Stomach (tissue), 9 donors: ENCODE results near the gene FAM83F. TPM values are rescaled to one million over a fixed set of nuclear protein-coding genes. Genes with fewer than 3 reads are reported as not detected.

Source experiments
- DNase-seq, 2 donors: peaks; one replicate each; pipeline versions ENCODE4 v3.0.0 to v3.0.0-alpha.2; 2013 to 2019
- H3K27ac ChIP-seq, 5 donors: fragments of 200-600 bp in 4 of 5; sonication (generic) in 4 of 5; one replicate each; pipeline ENCODE4 v1.5.1; 2013 to 2019; ENCODE audit warnings: mild to moderate bottlenecking in 1 of 5, moderate library complexity in 1 of 5
- H3K27me3 ChIP-seq, 3 donors: fragments of 200-600 bp; sonication (generic); one replicate each; pipeline ENCODE4 v1.5.1; 2017 to 2019; ENCODE audit warnings: mixed run types in 1 of 3
- H3K36me3 ChIP-seq, 4 donors: fragments of 200-600 bp; sonication (generic); 1 replicate in 3 of 4; 2 replicates in 1 of 4; pipeline ENCODE4 v1.5.1; 2016 to 2019
- H3K4me1 ChIP-seq, 4 donors: fragments of 200-600 bp; sonication (generic); one replicate each; pipeline ENCODE4 v1.5.1; 2016 to 2019
- H3K4me3 ChIP-seq, 4 donors: fragments of 200-600 bp; sonication (generic) in 3 of 4; one replicate each; pipeline ENCODE4 v1.5.1; 2016 to 2019; ENCODE audit warnings: mild to moderate bottlenecking in 1 of 4
- H3K9me3 ChIP-seq, 4 donors: fragments of 200-600 bp; sonication (generic); one replicate each; pipeline ENCODE4 v1.5.1; 2016 to 2019
- EP300 ChIP-seq: sonication (generic); formaldehyde crosslinking; IDR thresholded peaks from one replicate; pipeline ENCODE4 v1.6.1; 2017; ENCODE audit warnings: antibody characterized with exemption
- POLR2A ChIP-seq, 4 donors: fragments of 450-650 bp; IDR thresholded peaks; one replicate each; pipeline ENCODE4 v1.6.1; 2016; ENCODE audit warnings: antibody characterized with exemption in 4 of 4, control low read depth in 2 of 4, mild to moderate bottlenecking in 1 of 4, moderate library complexity in 1 of 4
- POLR2AphosphoS5 ChIP-seq, 3 donors: sonication (generic); formaldehyde crosslinking; IDR thresholded peaks; one replicate each; pipeline ENCODE4 v1.6.1; 2016; ENCODE audit warnings: antibody characterized with exemption in 3 of 3
- WGBS, 5 donors: extraction: QIAGEN DNeasy Blood & Tissue Kit in 3 of 5; methylation state at CpG; one replicate each; pipeline versions ENCODE4 v1.1.5 to v1.1.7; 2013 to 2018; 5-methylcytosine and 5-hydroxymethylcytosine counted together
- intact Hi-C: fragments of 100-400 bp; cut with DNase I; formaldehyde crosslinking; loops from one replicate; pipeline ENCODE4 v1.15.1; 2023; ENCODE audit warnings: low total_unique reads
- polyA plus RNA-seq, 3 donors: library from polyadenylated mRNA; stranded (reverse); fragments of 200-250 nt; gene quantifications; one replicate each; pipeline ENCODE4 v1.2.3, GENCODE V29; 2013
- total RNA-seq, 5 donors: library from RNA; depleted of rRNA; stranded (reverse); fragments of >200 nt; gene quantifications; one replicate each; pipeline versions ENCODE4 v1.1.0 to v1.2.3, GENCODE V29; 2014 to 2016
- TF ChIP-seq, protein P1 (sequence below), 7 experiments: fragments of 450-650 bp in 4 of 7; fragments of 200-600 bp in 3 of 7; sonication (generic) in 3 of 7; IDR thresholded peaks; one replicate each; pipeline ENCODE4 v1.5.1; 2016 to 2019; ENCODE audit warnings: antibody characterized with exemption in 7 of 7, control low read depth in 2 of 7, mild to moderate bottlenecking in 1 of 7
- donor health status: healthy with polysubstance abuse.
- donor health status: Bipolar disorder and iron deficiency.
- donor health status: healthy.

The FAM83F gene
- total and polyA plus RNA-seq, 8 donors, result under 0.01 to 17.4 (median 7.6) TPM

DNA sequence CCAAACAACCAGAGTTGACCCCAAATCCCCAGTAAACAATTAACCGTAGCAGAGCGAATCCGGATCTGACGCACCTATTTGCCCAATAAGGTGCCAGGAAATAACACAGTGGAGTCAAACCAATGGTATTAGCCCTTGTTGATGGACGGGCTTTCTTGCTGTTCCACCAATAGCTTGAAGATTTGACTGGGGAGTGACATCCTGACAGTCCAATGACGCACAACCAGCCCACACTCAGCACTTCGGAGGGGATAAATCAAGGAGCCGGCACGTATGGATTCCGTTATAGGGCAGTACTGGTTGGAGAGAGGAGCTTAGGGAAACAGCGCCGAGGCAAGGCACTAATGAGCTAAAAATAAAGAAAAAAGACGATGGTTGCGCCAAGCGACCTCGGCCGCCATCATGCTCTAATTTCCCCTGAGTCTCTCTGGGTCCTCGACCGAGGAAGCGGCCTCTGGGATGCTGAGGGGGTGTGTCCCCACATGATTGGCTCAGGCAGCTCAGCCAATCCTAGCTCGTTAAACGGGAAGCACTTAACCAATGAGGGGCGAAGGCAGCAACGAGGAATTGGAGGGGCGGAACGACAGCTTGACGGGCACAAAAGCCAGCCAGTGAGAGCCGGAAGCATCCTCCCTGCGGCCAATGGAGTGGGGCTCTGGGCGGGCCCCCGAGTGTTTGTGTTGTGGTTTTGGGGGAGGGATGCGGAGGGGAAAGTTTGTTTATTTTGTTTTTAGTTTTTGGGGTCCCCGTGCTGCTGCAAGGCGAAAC is 49.5 kb downstream of the FAM83F start:
- Histone ChIP-seq H3K27me3 (no peaks in the 10 kb centered on the region), H3K4me1 (peaks cover 14 to 67% (median 37%) of the 10 kb centered on the region in 4 donors), H3K27ac (peak overlapping the region; percentile 92 to 98 (median 96)), H3K36me3 (no peaks in the 10 kb centered on the region), H3K4me3 (peak overlapping the region; percentile 80 to 95 (median 85)), H3K9me3 (no peaks in the 10 kb centered on the region)
- TF ChIP-seq POLR2A (IDR thresholded peaks at IDR 0.05) (peak in 2 of 4 donors; percentile 34 to 52), POLR2AphosphoS5 (IDR thresholded peaks at IDR 0.05) (peak; percentile 59 to 85 (median 82)), EP300 (no peak)
- TF ChIP-seq, protein P1, sequence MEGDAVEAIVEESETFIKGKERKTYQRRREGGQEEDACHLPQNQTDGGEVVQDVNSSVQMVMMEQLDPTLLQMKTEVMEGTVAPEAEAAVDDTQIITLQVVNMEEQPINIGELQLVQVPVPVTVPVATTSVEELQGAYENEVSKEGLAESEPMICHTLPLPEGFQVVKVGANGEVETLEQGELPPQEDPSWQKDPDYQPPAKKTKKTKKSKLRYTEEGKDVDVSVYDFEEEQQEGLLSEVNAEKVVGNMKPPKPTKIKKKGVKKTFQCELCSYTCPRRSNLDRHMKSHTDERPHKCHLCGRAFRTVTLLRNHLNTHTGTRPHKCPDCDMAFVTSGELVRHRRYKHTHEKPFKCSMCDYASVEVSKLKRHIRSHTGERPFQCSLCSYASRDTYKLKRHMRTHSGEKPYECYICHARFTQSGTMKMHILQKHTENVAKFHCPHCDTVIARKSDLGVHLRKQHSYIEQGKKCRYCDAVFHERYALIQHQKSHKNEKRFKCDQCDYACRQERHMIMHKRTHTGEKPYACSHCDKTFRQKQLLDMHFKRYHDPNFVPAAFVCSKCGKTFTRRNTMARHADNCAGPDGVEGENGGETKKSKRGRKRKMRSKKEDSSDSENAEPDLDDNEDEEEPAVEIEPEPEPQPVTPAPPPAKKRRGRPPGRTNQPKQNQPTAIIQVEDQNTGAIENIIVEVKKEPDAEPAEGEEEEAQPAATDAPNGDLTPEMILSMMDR (IDR thresholded peaks at IDR 0.05), result no peak
- 0 to 1% (median 0%) methylated on average over 31 to 34 of the region's 34 CpGs for WGBS, 5 donors
- DNase-seq, result peak; percentile 98 to 100
- intact Hi-C loops, result no loop called here

DNA sequence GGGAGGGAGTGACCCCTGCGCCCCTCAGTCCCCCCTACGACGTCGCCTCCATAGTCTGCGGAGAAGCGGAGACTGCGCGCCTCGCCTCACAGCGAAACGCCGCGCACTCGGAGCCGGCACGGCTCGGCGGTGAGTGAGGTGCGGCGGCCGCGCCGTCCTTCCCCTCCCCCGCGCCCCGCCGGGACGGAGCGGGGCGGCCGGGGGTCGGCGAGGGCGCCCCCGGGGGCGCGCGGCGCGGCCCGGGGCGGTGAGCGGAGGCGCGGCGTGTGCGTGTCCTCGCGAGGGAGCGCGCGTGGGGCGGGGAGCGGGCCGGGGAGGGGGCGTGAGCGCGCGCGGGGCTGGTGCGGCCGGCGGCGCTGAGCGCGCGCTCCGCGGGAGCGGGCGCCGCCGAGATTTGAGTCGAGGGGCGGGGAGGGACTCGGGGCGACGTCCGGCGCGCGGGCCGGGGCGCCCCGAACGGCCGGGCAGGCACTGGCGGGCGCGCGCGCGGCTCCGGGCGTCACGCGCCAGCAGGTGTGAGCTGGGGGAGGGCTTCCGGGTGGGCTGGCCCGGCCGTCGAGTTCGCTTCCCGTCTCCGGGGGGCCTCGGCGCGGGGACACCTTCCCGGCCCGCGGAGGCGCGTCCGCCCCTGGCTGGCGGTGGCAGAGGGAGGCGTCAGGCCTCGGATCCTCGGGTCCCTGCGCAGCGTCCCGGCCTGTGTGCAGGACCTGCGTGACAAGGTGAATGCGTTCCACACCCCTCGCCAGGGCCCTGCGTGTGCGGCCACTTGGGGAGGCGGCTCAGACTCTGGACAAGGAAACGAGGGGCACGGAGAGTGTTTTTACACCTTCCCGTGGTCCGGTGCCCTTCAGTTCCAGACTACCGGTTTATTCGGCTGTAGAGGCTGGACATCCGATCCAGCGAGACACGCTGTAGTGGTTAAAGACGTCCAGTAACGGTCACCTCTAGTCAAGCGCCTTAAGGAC is 50.4 kb downstream of the FAM83F start:
- Histone ChIP-seq H3K4me1 (peaks cover 14 to 70% (median 41%) of the 10 kb centered on the region in 4 donors), H3K27me3 (no peaks in the 10 kb centered on the region), H3K27ac (peak overlapping the region; percentile 92 to 98 (median 96)), H3K9me3 (no peaks in the 10 kb centered on the region), H3K36me3 (no peaks in the 10 kb centered on the region), H3K4me3 (peak overlapping the region; percentile 80 to 95 (median 85))
- TF ChIP-seq, protein P1 (IDR thresholded peaks at IDR 0.05), result no peak
- TF ChIP-seq POLR2AphosphoS5 (IDR thresholded peaks at IDR 0.05) (peak in 1 of 3 donors; percentile 20), POLR2A (IDR thresholded peaks at IDR 0.05) (no peak), EP300 (no peak)
- WGBS, 5 donors, result 0 to 1% (median 1%) methylated on average over 38 to 138 of the region's 138 CpGs
- peak; percentile 56 to 88 for DNase-seq
- intact Hi-C loops, result no loop called here

DNA sequence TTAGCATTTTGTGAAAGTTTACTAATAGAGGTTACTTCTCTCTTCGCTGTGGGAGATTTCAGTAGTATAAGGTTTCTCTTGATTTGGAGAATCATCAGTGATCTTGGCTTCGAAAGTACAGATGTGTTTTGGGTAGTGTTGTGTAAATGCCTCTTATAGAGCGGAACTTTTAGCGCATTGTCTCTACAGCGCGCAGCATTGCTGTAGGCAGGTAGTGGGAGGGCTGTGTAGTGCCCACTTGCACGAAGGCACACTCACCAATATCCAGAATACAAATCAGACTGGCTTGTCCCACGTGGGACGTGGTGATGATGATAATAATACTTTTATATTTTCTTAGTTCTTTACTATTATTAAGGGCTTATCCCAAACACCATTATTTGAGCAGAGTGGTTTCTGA is 51.4 kb downstream of the FAM83F start:
- WGBS, 5 donors, result 76 to 81% (median 78%) methylated on average over 9 of the region's 9 CpGs

More for the DNA sequence above, 51.4 kb downstream of the FAM83F start:
- TF ChIP-seq POLR2AphosphoS5 (IDR thresholded peaks at IDR 0.05) (no peak), POLR2A (IDR thresholded peaks at IDR 0.05) (no peak), EP300 (no peak)
- TF ChIP-seq, protein P1 (IDR thresholded peaks at IDR 0.05), result no peak
- Histone ChIP-seq H3K4me1 (peaks cover 14 to 74% (median 41%) of the 10 kb centered on the region in 4 donors), H3K27me3 (no peaks in the 10 kb centered on the region), H3K36me3 (no peaks in the 10 kb centered on the region), H3K27ac (peak overlapping the region in 3 of 5 donors; percentile 74 to 98 (median 89)), H3K4me3 (peak overlapping the region; percentile 80 to 95 (median 85)), H3K9me3 (no peaks in the 10 kb centered on the region)
- intact Hi-C loops, result no loop called here
- DNase-seq, result no peak
